Neural progenitor cell (in vitro differentiated cells): Measurements from ENCODE around the gene PDE3A. TPM values are rescaled to one million over a fixed set of nuclear protein-coding genes. Genes with fewer than 3 reads are reported as not detected.

Experiments
- DNase-seq: peaks from one replicate; pipeline ENCODE4 v3.0.0-alpha.2; 2016; ENCODE audit warnings: low spot score
- H2AFZ ChIP-seq: fragments of 200-600 bp; sonication (generic); replicated peaks from 2 replicates; pipeline ENCODE4 v1.6.1; 2016; ENCODE audit warnings: antibody characterized with exemption
- H3F3A ChIP-seq: fragments of 200-600 bp; sonication (generic); 2 replicates; pipeline ENCODE4 v1.6.1; 2016; ENCODE audit warnings: antibody characterized with exemption, low read depth
- H3K27ac ChIP-seq: fragments of 200-600 bp; sonication (generic); 2 replicates; pipeline ENCODE4 v1.5.1; 2016; ENCODE audit warnings: mild to moderate bottlenecking
- H3K27me3 ChIP-seq: fragments of 200-600 bp; sonication (generic); 2 replicates; pipeline ENCODE4 v1.6.1; 2016; ENCODE audit warnings: mild to moderate bottlenecking, moderate library complexity
- H3K36me3 ChIP-seq: fragments of 200-600 bp; sonication (generic); 2 replicates; pipeline ENCODE4 v1.5.1; 2016
- H3K4me1 ChIP-seq: fragments of 200-600 bp; sonication (generic); 2 replicates; pipeline ENCODE4 v1.6.1; 2016; ENCODE audit warnings: mixed run types
- H3K4me2 ChIP-seq: fragments of 200-600 bp; sonication (generic); 2 replicates; pipeline ENCODE4 v1.6.1; 2016
- H3K4me3 ChIP-seq: fragments of 200-600 bp; sonication (generic); 2 replicates; pipeline ENCODE4 v1.5.1; 2016
- H3K79me2 ChIP-seq: fragments of 200-600 bp; sonication (generic); 2 replicates; pipeline ENCODE4 v1.6.1; 2016; ENCODE audit warnings: low read depth
- H3K9ac ChIP-seq: fragments of 200-600 bp; sonication (generic); 2 replicates; pipeline ENCODE4 v1.6.1; 2016
- H3K9me3 ChIP-seq: fragments of 200-600 bp; sonication (generic); 2 replicates; pipeline ENCODE4 v1.5.1; 2016; ENCODE audit warnings: low read depth
- H4K20me1 ChIP-seq: fragments of 200-600 bp; sonication (generic); 2 replicates; pipeline ENCODE4 v1.6.1; 2016; ENCODE audit warnings: low read depth
- H3K27ac Mint-ChIP-seq: 3 replicates; pipeline ENCODE4 v1.8.0; 2021; ENCODE audit warnings: mixed read lengths
- H3K27me3 Mint-ChIP-seq: 2 replicates; pipeline ENCODE4 v1.8.0; 2022; ENCODE audit warnings: low read depth, mild to moderate bottlenecking, inconsistent platforms, moderate library complexity, mixed read lengths; ENCODE audit not compliant: insufficient read depth
- H3K36me3 Mint-ChIP-seq: 3 replicates; pipeline ENCODE4 v1.8.0; 2021; ENCODE audit warnings: mixed read lengths
- H3K4me1 Mint-ChIP-seq: 3 replicates; pipeline ENCODE4 v1.8.0; 2021; ENCODE audit warnings: mixed read lengths
- H3K4me3 Mint-ChIP-seq: 3 replicates; pipeline ENCODE4 v1.8.0; 2021; ENCODE audit warnings: mild to moderate bottlenecking, moderate library complexity, mixed read lengths
- H3K9me3 Mint-ChIP-seq: 3 replicates; pipeline ENCODE4 v1.8.0; 2020; ENCODE audit warnings: mixed read lengths
- EZH2 ChIP-seq: fragments of 200-600 bp; sonication (generic); IDR thresholded peaks from 2 replicates; pipeline ENCODE4 v1.6.1; 2017; ENCODE audit warnings: antibody characterized with exemption, mild to moderate bottlenecking, moderate library complexity
- EZH2phosphoT487 ChIP-seq: fragments of 200-600 bp; sonication (generic); IDR thresholded peaks from 2 replicates; pipeline ENCODE4 v1.6.1; 2017; ENCODE audit warnings: antibody characterized with exemption
- total RNA-seq: library from RNA; depleted of rRNA; stranded (reverse); fragments of >200 nt; gene quantifications from 2 replicates; pipeline ENCODE4 v1.2.3, GENCODE V29; 2015; ENCODE audit warnings: low replicate concordance
- TF ChIP-seq, protein P1 (sequence below): fragments of 200-600 bp; sonication (generic); IDR thresholded peaks from 2 replicates; pipeline ENCODE4 v1.5.1; 2017; ENCODE audit warnings: antibody characterized with exemption, mild to moderate bottlenecking

PDE3A gene
- total RNA-seq, 1 donor from 2014 or later = 0.47 TPM

DNA sequence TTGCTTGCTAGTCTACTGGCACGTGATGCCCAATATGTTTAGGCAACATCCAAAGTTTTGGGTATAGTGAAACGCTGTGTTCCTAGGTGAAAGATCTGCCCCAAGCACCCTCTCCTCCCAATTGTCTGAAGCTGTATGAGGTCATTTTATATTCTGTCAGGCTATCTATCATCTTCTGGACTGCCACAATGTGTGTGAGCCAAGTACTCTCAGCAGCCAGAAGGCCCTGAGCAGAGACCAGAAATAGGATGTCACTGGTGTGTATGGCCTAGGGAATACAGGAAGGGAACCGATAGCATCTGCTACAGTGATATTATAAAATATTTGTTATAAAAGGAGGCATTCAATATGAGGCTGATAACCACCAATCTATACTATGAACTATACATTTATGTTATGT lies 7.9 kb upstream of the PDE3A start:
- H3K27me3 ChIP-seq = no peaks in the 10 kb centered on the region
- H3K9ac ChIP-seq = no peak overlapping the region
- Mint-ChIP-seq H3K27ac (no peak overlapping the region), H3K4me1 (no peaks in the 10 kb centered on the region), H3K27me3 (no peaks in the 10 kb centered on the region), H3K9me3 (no peaks in the 10 kb centered on the region), H3K4me3 (no peak overlapping the region), H3K36me3 (no peaks in the 10 kb centered on the region)
- H3K4me1 ChIP-seq = no peaks in the 10 kb centered on the region
- TF ChIP-seq, protein P1, sequence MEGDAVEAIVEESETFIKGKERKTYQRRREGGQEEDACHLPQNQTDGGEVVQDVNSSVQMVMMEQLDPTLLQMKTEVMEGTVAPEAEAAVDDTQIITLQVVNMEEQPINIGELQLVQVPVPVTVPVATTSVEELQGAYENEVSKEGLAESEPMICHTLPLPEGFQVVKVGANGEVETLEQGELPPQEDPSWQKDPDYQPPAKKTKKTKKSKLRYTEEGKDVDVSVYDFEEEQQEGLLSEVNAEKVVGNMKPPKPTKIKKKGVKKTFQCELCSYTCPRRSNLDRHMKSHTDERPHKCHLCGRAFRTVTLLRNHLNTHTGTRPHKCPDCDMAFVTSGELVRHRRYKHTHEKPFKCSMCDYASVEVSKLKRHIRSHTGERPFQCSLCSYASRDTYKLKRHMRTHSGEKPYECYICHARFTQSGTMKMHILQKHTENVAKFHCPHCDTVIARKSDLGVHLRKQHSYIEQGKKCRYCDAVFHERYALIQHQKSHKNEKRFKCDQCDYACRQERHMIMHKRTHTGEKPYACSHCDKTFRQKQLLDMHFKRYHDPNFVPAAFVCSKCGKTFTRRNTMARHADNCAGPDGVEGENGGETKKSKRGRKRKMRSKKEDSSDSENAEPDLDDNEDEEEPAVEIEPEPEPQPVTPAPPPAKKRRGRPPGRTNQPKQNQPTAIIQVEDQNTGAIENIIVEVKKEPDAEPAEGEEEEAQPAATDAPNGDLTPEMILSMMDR = no peak
- TF ChIP-seq EZH2phosphoT487 (no peak), EZH2 (no peak)
- H3K27ac ChIP-seq = no peak overlapping the region
- no peak overlapping the region for H3K4me2 ChIP-seq
- no peaks in the 10 kb centered on the region for H4K20me1 ChIP-seq
- H3K9me3 ChIP-seq = no peaks in the 10 kb centered on the region
- no peaks in the 10 kb centered on the region for H3F3A ChIP-seq
- no peak overlapping the region for H2AFZ ChIP-seq
- H3K4me3 ChIP-seq = no peak overlapping the region
- H3K36me3 ChIP-seq = no peaks in the 10 kb centered on the region
- DNase-seq = no peak
- no peaks in the 10 kb centered on the region for H3K79me2 ChIP-seq

GRCh38 chr12:20361416-20361815 lies 6.9 kb upstream of the PDE3A start:
- no peaks in the 10 kb centered on the region for H3K36me3 Mint-ChIP-seq
- DNase-seq = no peak
- H3K4me3 Mint-ChIP-seq = no peak overlapping the region
- H3K27me3 ChIP-seq = peaks cover 4% of the 10 kb centered on the region
- no peak for TF ChIP-seq EZH2
- TF ChIP-seq EZH2phosphoT487 = no peak
- TF ChIP-seq, protein P1 = no peak
- H3K27ac ChIP-seq = no peak overlapping the region
- H3F3A ChIP-seq = no peaks in the 10 kb centered on the region
- no peaks in the 10 kb centered on the region for H4K20me1 ChIP-seq
- no peak overlapping the region for H3K4me2 ChIP-seq
- H3K79me2 ChIP-seq = no peaks in the 10 kb centered on the region
- no peak overlapping the region for H3K27ac Mint-ChIP-seq
- H3K9me3 Mint-ChIP-seq = no peaks in the 10 kb centered on the region
- no peaks in the 10 kb centered on the region for H3K27me3 Mint-ChIP-seq
- H3K4me1 Mint-ChIP-seq = no peaks in the 10 kb centered on the region
- H3K36me3 ChIP-seq = no peaks in the 10 kb centered on the region
- H3K4me1 ChIP-seq = no peaks in the 10 kb centered on the region
- no peaks in the 10 kb centered on the region for H3K9me3 ChIP-seq
- no peak overlapping the region for H2AFZ ChIP-seq
- H3K4me3 ChIP-seq = no peak overlapping the region
- no peak overlapping the region for H3K9ac ChIP-seq

- H3K4me1 Mint-ChIP-seq = peaks cover 6% of the 10 kb centered on the region
- Histone ChIP-seq H3K36me3 (no peaks in the 10 kb centered on the region), H3K9me3 (no peaks in the 10 kb centered on the region), H3F3A (peaks cover 15% of the 10 kb centered on the region), H3K79me2 (no peaks in the 10 kb centered on the region), H3K4me2 (no peak overlapping the region), H2AFZ (no peak overlapping the region), H3K27me3 (peaks cover 23% of the 10 kb centered on the region), H3K4me1 (no peaks in the 10 kb centered on the region), H4K20me1 (no peaks in the 10 kb centered on the region), H3K4me3 (no peak overlapping the region), H3K9ac (no peak overlapping the region), H3K27ac (no peak overlapping the region)
- H3K27me3 Mint-ChIP-seq = no peaks in the 10 kb centered on the region
- no peaks in the 10 kb centered on the region for H3K9me3 Mint-ChIP-seq
- no peak overlapping the region for H3K27ac Mint-ChIP-seq
- TF ChIP-seq EZH2phosphoT487 (no peak), EZH2 (no peak)
- TF ChIP-seq, protein P1 = no peak
- H3K4me3 Mint-ChIP-seq = no peak overlapping the region
- DNase-seq = no peak
- no peaks in the 10 kb centered on the region for H3K36me3 Mint-ChIP-seq
Observed at GRCh38 chr12:20364501-20364900, 3.8 kb upstream of the PDE3A start.
